ENCODE results near the gene AQP11.

Gene AQP11

DNA sequence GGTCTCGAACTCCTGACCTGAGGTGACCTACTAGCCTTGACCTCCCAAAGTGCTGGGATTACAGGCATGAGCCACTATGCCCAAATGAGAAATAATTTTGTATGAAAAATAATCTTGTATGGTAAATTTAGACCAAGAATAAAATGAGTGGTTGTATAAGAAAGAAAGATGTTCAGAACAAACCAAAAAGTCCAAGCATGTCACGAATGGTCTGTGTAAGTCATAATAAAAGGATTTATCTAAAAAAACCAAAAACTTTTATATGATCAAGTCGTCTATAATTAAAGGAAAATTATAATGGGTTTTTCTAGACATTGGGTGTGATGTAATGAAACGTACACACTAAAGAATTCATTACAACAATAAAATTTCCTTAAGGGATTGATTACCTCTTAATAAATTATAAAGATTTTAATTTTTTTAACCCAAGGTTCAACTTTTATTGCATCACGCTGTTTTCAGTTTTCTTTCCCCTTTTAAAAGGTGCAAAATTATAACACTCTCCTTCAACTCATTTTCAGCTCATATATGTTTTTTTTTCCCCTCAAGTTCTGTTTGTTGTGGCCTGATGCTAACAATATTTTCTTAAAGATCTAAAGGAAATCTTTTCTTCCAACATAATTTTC, 8.9 kb upstream of the AQP11 start:
- TF ChIP-seq, protein P1, sequence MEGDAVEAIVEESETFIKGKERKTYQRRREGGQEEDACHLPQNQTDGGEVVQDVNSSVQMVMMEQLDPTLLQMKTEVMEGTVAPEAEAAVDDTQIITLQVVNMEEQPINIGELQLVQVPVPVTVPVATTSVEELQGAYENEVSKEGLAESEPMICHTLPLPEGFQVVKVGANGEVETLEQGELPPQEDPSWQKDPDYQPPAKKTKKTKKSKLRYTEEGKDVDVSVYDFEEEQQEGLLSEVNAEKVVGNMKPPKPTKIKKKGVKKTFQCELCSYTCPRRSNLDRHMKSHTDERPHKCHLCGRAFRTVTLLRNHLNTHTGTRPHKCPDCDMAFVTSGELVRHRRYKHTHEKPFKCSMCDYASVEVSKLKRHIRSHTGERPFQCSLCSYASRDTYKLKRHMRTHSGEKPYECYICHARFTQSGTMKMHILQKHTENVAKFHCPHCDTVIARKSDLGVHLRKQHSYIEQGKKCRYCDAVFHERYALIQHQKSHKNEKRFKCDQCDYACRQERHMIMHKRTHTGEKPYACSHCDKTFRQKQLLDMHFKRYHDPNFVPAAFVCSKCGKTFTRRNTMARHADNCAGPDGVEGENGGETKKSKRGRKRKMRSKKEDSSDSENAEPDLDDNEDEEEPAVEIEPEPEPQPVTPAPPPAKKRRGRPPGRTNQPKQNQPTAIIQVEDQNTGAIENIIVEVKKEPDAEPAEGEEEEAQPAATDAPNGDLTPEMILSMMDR (IDR thresholded peaks at IDR 0.05; ENCODE audit: low read depth, low read length): no peak
- no peak overlapping the region for H3K4me3 ChIP-seq (ENCODE audit: low read depth, low read length)

DNA sequence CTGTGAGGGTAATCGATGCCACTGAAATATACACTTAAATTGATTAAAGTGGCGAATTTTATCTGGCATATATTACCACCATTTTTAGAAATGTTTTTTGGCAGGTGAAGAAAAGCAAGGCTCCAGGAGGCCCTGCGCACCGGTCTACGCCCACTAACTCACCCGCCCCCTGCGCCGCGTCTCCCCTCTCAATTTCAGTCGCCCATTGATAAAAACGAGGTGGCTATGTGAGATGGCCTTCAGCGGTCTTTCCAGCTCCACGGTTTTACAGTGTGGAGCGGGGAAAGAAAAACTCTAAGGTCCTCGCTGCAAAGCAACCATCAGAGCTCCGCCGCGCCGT, 602 bp upstream of the AQP11 start:
- peak overlapping the region; percentile 74 for H3K4me3 ChIP-seq (ENCODE audit: low read depth, low read length)
- TF ChIP-seq, protein P1 (IDR thresholded peaks at IDR 0.05; ENCODE audit: low read depth, low read length): no peak

DNA sequence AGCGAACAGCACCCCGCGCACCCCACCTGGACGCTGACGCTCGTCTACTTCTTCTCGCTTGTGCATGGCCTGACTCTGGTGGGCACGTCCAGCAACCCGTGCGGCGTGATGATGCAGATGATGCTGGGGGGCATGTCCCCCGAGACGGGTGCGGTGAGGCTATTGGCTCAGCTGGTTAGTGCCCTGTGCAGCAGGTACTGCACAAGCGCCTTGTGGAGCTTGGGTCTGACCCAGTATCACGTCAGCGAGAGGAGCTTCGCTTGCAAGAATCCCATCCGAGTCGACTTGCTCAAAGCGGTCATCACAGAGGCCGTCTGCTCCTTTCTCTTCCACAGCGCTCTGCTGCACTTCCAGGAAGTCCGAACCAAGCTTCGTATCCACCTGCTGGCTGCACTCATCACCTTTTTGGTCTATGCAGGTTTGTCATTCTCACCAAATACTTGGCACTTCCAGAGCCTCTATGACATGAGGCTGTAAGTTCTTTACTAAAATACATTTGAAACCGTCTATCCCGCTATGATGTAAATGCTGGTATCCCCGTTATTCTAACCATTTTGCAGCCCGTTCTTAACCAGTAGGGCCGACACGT, 535 bp downstream of the AQP11 start:
- H3K4me3 ChIP-seq (ENCODE audit: low read depth, low read length): peak overlapping the region; percentile 74
- TF ChIP-seq, protein P1 (IDR thresholded peaks at IDR 0.05; ENCODE audit: low read depth, low read length): no peak

DNA sequence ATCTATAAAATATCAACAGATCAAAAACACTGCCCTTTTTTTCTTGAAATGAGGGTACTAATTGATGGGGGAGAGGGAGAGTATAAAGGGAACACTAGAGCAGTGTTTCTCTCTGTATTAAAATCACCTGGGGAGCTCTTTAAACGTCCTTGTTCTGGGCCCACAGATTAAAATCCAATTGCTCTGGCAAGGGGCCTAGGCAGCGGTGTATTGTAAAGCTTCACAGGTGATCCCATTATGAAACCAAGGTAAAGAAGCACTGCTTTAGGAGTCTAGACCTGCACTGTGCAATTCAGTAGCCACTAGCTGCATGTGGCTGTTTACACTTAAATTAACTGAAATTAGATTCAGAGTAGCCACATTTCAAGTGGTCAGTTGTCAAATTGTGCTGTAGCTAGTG, 3.0 kb downstream of the AQP11 start:
- TF ChIP-seq, protein P1 (IDR thresholded peaks at IDR 0.05; ENCODE audit: low read depth, low read length): no peak
- H3K4me3 ChIP-seq (ENCODE audit: low read depth, low read length): no peak overlapping the region

DNA sequence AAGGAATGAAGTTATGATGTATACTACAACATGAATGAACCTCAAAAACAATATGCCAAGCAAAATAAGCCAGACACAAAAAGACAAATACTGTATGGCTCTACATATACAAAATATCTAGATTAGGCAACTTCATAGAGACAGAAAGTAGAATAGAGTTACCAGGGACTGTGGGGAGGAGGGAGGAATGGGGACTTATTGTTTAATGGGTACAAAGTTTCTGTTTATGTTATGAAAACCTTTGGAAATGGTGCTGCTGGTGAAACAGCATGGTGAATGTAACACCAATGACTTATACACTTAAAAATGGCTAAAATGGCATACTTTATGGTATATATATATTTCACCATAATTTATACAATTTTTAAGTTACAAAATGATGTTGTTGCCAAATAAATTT, 4.1 kb downstream of the AQP11 start:
- TF ChIP-seq, protein P1 (IDR thresholded peaks at IDR 0.05; ENCODE audit: low read depth, low read length): no peak
- H3K4me3 ChIP-seq (ENCODE audit: low read depth, low read length): no peak overlapping the region

DNA sequence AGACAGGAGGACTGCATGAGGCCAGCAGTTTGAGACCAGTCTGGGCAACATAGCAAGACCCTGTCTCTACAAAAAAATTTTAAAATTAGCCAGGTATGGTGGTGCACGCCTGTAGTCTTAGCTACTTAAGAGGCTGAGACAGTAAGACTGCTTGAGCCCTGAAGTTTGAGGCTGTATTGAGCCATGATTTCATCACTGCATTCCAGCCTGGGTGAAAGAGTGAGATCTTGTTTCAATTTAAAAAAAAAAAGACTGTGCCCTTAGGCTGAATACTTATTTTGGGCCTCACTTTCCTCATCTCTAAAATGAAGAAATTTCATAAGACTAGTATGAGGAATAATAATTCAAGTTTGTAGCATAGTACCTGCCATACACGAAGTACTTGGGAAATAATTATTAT, 6.9 kb downstream of the AQP11 start:
- no peak overlapping the region for H3K4me3 ChIP-seq (ENCODE audit: low read depth, low read length)
- TF ChIP-seq, protein P1 (IDR thresholded peaks at IDR 0.05; ENCODE audit: low read depth, low read length): no peak

DNA sequence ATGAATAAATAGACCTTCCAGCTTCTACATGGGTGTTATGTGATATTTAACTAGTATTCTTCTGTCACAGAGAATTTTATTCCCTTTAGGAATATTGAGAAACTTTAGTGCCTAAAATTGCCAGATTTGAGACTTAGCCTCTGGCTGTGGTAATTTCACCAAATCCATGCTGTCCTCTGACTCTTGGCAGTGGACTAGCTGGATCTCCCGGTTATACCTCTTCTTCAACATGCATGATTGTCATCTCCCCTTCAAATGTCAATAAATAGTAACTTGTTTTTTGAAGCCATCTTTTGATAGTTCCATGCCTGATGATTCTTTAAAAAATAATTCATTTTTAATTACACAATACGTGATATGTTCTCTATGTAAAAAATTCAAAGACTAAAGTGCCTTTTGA, 8.4 kb downstream of the AQP11 start:
- no peak overlapping the region for H3K4me3 ChIP-seq (ENCODE audit: low read depth, low read length)
- TF ChIP-seq, protein P1 (IDR thresholded peaks at IDR 0.05; ENCODE audit: low read depth, low read length): no peak
